Right cardiac atrium (tissue), 5 donors: ENCODE measurements around the gene EPHB2. TPM values are rescaled to one million over a fixed set of nuclear protein-coding genes. Genes with fewer than 3 reads are reported as not detected.

Experiments used
- ATAC-seq, 2 donors: fragments of 200-7000 bp; cut with Tn5 transposase; one replicate each; pipeline versions ENCODE4 v1.8.0 to v1.9.1; 2020; ENCODE audit warnings: moderate library complexity in 2 of 2, mild to moderate bottlenecking in 1 of 2
- DNase-seq, 3 donors: peaks; one replicate each; pipeline ENCODE4 v3.0.0-alpha.2; 2020
- H3K27ac ChIP-seq: one replicate; pipeline ENCODE4 v1.5.1; 2013; ENCODE audit warnings: mild to moderate bottlenecking, low read length, control low read depth, moderate library complexity
- H3K27me3 ChIP-seq: one replicate; pipeline ENCODE4 v1.6.1; 2013; ENCODE audit not compliant: control insufficient read depth, insufficient read depth
- H3K4me1 ChIP-seq: one replicate; pipeline ENCODE4 v1.6.1; 2013; ENCODE audit warnings: low read length; ENCODE audit not compliant: control insufficient read depth, insufficient read depth
- H3K4me3 ChIP-seq: one replicate; pipeline ENCODE4 v1.5.1; 2013; ENCODE audit warnings: low read length, control low read depth
- H3K9me3 ChIP-seq: one replicate; pipeline ENCODE4 v1.6.1; 2013; ENCODE audit warnings: low read length; ENCODE audit not compliant: control insufficient read depth
- WGBS: extraction: QIAGEN DNeasy Blood & Tissue Kit; methylation state at CpG from one replicate; pipeline ENCODE4 v1.1.7; 2013; 5-methylcytosine and 5-hydroxymethylcytosine counted together
- intact Hi-C, 4 donors: fragments of 100-400 bp; cut with DNase I; formaldehyde crosslinking; loops; one replicate each; pipeline versions ENCODE4 v1.11.0 to v1.14.0; 2022 to 2023
- polyA plus RNA-seq: library from polyadenylated mRNA; stranded (reverse); fragments of 200-250 nt; gene quantifications from one replicate; pipeline ENCODE4 v1.2.3, GENCODE V29; 2013
- total RNA-seq, 4 donors: library from RNA; stranded (reverse); fragmentation: NEBNext Ultra II Directional; extraction: Animal tissue kit (Norgen Biotek cat#: 25700); gene quantifications; one replicate each; pipeline ENCODE4 v1.2.1, GENCODE V29; 2021
- donor health status: healthy with polysubstance abuse.
- donor health status: DM: no; HTN: yes; CAD: no.
- donor health status: DM: no; HTN: no; CAD: no.
- donor health status: DM: no; HTN: yes; CAD: no; lungs with severe emphysema.
- donor health status: DM: yes; HTN: yes; CAD: no.

The EPHB2 gene
- total and polyA plus RNA-seq, 5 donors, result 1.2 to 7.7 (median 3.5) TPM

DNA sequence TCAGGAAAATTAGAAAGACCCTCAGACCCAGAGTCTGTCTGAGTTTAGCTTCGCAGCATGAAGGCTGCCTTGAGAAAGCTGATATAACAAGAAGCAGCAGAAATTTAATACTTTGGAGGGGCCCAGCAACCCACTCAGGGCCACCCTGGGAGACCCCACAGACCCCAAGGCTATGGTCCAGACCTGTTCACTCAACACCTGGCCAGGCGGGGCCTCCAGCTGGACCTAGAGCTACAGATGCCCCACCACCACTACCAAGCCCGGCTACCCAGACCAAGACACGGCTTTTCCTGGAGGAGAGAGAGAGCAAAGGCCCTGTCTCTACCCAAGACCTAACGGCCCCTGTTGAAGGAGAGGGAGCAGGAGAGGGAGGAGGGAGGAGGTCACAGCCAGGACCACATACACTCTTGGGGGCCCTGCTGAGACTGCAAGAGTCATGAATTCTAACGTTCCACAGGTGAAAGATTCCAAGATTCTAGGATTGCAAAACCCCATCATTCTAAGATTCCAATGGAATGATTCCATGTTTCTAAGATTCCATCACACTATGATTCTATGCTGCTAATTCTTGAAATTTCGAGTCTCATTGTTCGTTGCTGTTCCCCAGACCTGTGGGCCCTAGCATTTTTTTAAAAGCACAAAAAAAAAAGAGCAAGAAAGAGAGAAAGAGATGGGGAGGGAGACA lies 208.8 kb downstream of the EPHB2 start:
- Histone ChIP-seq H3K27me3 (no peaks in the 10 kb centered on the region), H3K9me3 (no peaks in the 10 kb centered on the region), H3K27ac (no peak overlapping the region), H3K4me1 (no peaks in the 10 kb centered on the region), H3K4me3 (no peak overlapping the region)
- ATAC-seq (no peak), DNase-seq (no peak)
- 72% methylated on average over 8 of the region's 8 CpGs for WGBS
- intact Hi-C loops, result loop anchor here in 1 of 4 donors (10.0 kb wide), 1 partner anchor 215 kb away; no protein-coding TSS in a partner anchor

- H3K27ac ChIP-seq, result peak overlapping the region; percentile 46
- intact Hi-C loops, result loop anchor here in 1 of 4 donors (10.0 kb wide), 1 partner anchor 215 kb away; no protein-coding TSS in a partner anchor
- WGBS, result 59% methylated on average over 6 of the region's 6 CpGs
- H3K4me1 ChIP-seq, result no peaks in the 10 kb centered on the region
- ATAC-seq, result peak; percentile 37 to 48
- H3K9me3 ChIP-seq, result no peaks in the 10 kb centered on the region
- H3K27me3 ChIP-seq, result no peaks in the 10 kb centered on the region
- DNase-seq, result no peak
- H3K4me3 ChIP-seq, result no peak overlapping the region
These were observed 209.5 kb downstream of the EPHB2 start for GRCh38 chr1:22920026-22920733.

- 48% methylated on average over 8 of the region's 8 CpGs for WGBS
- DNase-seq (peak in 2 of 3 donors; percentile 65 to 78), ATAC-seq (peak; percentile 71 to 83)
- no peak overlapping the region for H3K4me3 ChIP-seq
- H3K27ac ChIP-seq, result peak overlapping the region; percentile 46
- no peaks in the 10 kb centered on the region for H3K27me3 ChIP-seq
- no peaks in the 10 kb centered on the region for H3K4me1 ChIP-seq
- H3K9me3 ChIP-seq, result no peaks in the 10 kb centered on the region
- intact Hi-C loops, result loop anchor here in 1 of 4 donors (10.0 kb wide), 1 partner anchor 216 kb away; no protein-coding TSS in a partner anchor
These were observed 210.3 kb downstream of the EPHB2 start for GRCh38 chr1:22920734-22921451.

DNA sequence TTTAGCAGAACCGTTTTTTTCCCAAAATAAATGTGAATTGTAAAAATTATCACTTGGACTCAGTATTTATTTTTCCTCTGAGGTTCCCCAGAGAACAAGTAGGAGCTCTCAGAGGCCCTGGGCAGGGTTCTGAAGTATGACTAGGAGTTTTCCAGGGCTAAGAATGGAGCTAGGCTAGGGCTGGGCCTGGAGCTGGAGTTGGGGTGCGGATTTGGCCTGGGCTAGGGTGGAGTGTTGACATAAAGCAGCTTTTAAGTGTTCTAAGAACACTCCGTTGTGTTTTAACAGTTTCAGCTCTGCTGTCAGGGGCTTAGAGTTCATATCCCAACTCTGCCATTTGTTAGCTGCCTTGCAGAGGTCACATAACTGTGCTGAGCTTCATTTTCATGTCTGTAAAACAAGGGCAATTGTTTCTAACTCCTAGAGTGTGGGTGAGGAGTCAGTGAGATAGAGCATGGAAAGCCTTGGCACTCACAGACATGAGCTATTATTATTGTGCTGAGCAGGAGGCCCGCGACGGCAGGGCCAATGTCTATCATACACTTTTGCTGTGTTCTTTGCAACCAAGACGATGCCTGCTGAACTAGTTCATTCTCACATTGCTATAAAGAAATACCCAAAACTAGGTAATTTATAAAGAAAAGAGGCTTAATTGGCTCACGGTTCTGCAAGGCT lies 210.9 kb downstream of the EPHB2 start:
- intact Hi-C loops, result loop anchor here in 1 of 4 donors (10.0 kb wide), 1 partner anchor 217 kb away; no protein-coding TSS in a partner anchor
- 49% methylated on average over 8 of the region's 8 CpGs for WGBS
- Histone ChIP-seq H3K4me3 (no peak overlapping the region), H3K4me1 (no peaks in the 10 kb centered on the region), H3K27me3 (no peaks in the 10 kb centered on the region), H3K9me3 (no peaks in the 10 kb centered on the region), H3K27ac (peak overlapping the region; percentile 73)
- no peak for DNase-seq
- ATAC-seq, result peak; percentile 43 to 71

DNA sequence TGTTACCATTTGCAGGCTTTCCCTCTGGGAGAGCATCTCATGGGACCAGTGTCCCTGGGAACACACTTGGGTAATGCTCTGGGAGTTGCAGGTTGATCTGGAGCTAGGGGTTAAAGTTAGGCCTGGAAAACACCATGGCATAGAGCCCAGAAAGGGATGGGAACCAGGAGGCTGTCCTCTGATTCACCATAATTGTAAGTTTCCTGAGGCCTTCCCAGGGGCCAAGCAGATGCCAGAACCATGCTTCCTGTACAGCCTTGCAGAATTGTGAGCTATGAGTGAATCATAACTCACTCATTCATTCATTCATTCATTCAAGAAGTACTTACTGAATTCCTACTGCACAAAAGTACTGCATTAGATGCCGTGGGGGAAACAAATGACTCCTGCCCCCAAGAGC lies 212.0 kb downstream of the EPHB2 start:
- no peak overlapping the region for H3K4me3 ChIP-seq
- H3K9me3 ChIP-seq, result no peaks in the 10 kb centered on the region
- H3K27ac ChIP-seq, result no peak overlapping the region
- intact Hi-C loops, result loop anchor here in 1 of 4 donors (10.0 kb wide), 1 partner anchor 218 kb away; no protein-coding TSS in a partner anchor
- ATAC-seq (no peak), DNase-seq (no peak)
- H3K4me1 ChIP-seq, result no peaks in the 10 kb centered on the region
- WGBS, result 97% methylated on average over 1 of the region's 1 CpG
- no peaks in the 10 kb centered on the region for H3K27me3 ChIP-seq

GRCh38 chr1:22925111-22925510 lies 214.5 kb downstream of the EPHB2 start:
- Histone ChIP-seq H3K27me3 (no peaks in the 10 kb centered on the region), H3K27ac (no peak overlapping the region), H3K4me1 (peaks cover 3% of the 10 kb centered on the region), H3K4me3 (no peak overlapping the region), H3K9me3 (no peaks in the 10 kb centered on the region)
- intact Hi-C loops, result loop anchor here in 1 of 4 donors (10.0 kb wide), 1 partner anchor 220 kb away; no protein-coding TSS in a partner anchor
- ATAC-seq, result no peak
- 64% methylated on average over 9 of the region's 9 CpGs for WGBS
- DNase-seq, result no peak

GRCh38 chr1:22930240-22930912 lies 219.7 kb downstream of the EPHB2 start:
- DNase-seq (peak; percentile 44 to 81 (median 78)), ATAC-seq (peak; percentile 73 to 76)
- intact Hi-C loops, result loop anchor here in 2 of 4 donors (2.0 to 10.0 kb wide), 4 partner anchors 226 to 256 kb away; no protein-coding TSS in a partner anchor
- peaks cover 3% of the 10 kb centered on the region for H3K4me1 ChIP-seq
- H3K27me3 ChIP-seq, result no peaks in the 10 kb centered on the region
- 31% methylated on average over 11 of the region's 11 CpGs for WGBS
- H3K9me3 ChIP-seq, result no peaks in the 10 kb centered on the region
- no peak overlapping the region for H3K4me3 ChIP-seq
- H3K27ac ChIP-seq, result no peak overlapping the region

GRCh38 chr1:22932803-22933470 lies 222.3 kb downstream of the EPHB2 start:
- ATAC-seq (no peak), DNase-seq (no peak)
- WGBS, result 42% methylated on average over 4 of the region's 4 CpGs
- H3K4me3 ChIP-seq, result no peak overlapping the region
- H3K9me3 ChIP-seq, result no peaks in the 10 kb centered on the region
- H3K27ac ChIP-seq, result no peak overlapping the region
- intact Hi-C loops, result loop anchor here in 2 of 4 donors (5.0 to 10.0 kb wide), 3 partner anchors 228 to 258 kb away; no protein-coding TSS in a partner anchor
- no peaks in the 10 kb centered on the region for H3K27me3 ChIP-seq
- H3K4me1 ChIP-seq, result peaks cover 3% of the 10 kb centered on the region

DNA sequence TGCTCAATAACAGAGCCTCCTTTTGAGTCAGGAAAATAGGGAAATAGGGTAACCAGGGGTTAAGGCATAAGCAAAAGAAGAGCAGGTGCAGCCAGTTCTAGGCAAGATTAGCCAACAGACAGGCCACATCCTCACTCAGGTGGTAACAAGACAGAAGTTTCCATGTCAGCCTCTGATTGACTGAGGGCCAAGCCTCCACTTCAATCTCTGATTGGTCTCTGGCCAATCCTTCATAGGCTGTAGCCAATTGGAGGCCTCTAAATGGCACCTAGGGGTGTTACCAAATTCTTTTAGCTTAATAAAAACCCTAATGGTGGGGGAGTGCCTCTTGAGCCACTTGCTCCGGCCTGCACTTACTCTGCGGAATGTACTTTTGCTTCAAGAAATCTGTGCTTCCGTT lies 224.8 kb downstream of the EPHB2 start:
- 95% methylated on average over 3 of the region's 3 CpGs for WGBS
- no peak overlapping the region for H3K4me3 ChIP-seq
- H3K9me3 ChIP-seq, result no peaks in the 10 kb centered on the region
- intact Hi-C loops, result loop anchor here in 2 of 4 donors (10.0 kb wide), 2 partner anchors 231 to 261 kb away; no protein-coding TSS in a partner anchor
- H3K4me1 ChIP-seq, result no peaks in the 10 kb centered on the region
- no peaks in the 10 kb centered on the region for H3K27me3 ChIP-seq
- H3K27ac ChIP-seq, result no peak overlapping the region
- ATAC-seq, result no peak
- DNase-seq, result no peak
